ENCODE results near the gene TMEM273. TPM values are rescaled to one million over a fixed set of nuclear protein-coding genes. Genes with fewer than 3 reads are reported as not detected.

The TMEM273 gene
- total RNA-seq, 2 experiments from 2014 or later: 24.4 to 25.6 TPM

Other genes starting within 250 kb of the TMEM273 start
- gene LRRC18, start 248.6 kb downstream of the TMEM273 start, total RNA-seq: under 1 TPM in 1 of 2 experiments, not detected in 1; 0.16 TPM
- gene VSTM4, start 72.9 kb downstream of the TMEM273 start, total RNA-seq: not detected
- not detected for gene FAM170B, start 54.4 kb downstream of the TMEM273 start, total RNA-seq
- gene C10orf71, start 110.8 kb upstream of the TMEM273 start, total RNA-seq: not detected
- not detected for gene DRGX, start 207.7 kb upstream of the TMEM273 start, total RNA-seq

Data from activated CD8-positive, alpha-beta T cell treated with anti-CD3 and anti-CD28 coated beads, Interleukin-2, amount 10 ng/mL, durations not matched to agents 7 days and 5 days (primary cell).